ENCODE measurements around the gene CA10. TPM values are rescaled to one million over a fixed set of nuclear protein-coding genes. Genes with fewer than 3 reads are reported as not detected.

Gene CA10
- total and polyA plus RNA-seq, 2 donors (not counting 3 experiments of a cell fraction or from before 2014, with no cell fraction given): not detected

GRCh38 chr17:51954232-51954765, 204.2 kb downstream of the CA10 start:
- H3K79me2 ChIP-seq (ENCODE audit: control insufficient read depth, insufficient read depth, low read length): no peaks in the 10 kb centered on the region
- TF ChIP-seq MYC (IDR thresholded peaks at IDR 0.05; ENCODE audit: low read depth, low read length) (no peak), FOS (IDR thresholded peaks at IDR 0.05; ENCODE audit: borderline replicate concordance, insufficient read depth, low read length) (no peak), POLR2A (IDR thresholded peaks at IDR 0.05; ENCODE audit: low read depth, low read length) (no peak), EZH2 (IDR thresholded peaks at IDR 0.05; ENCODE audit: borderline replicate concordance, low read depth, low read length, severe bottlenecking) (no peak), JUN (IDR thresholded peaks at IDR 0.05; ENCODE audit: borderline replicate concordance, insufficient read depth, insufficient read length, low read depth) (no peak), GATA2 (IDR thresholded peaks at IDR 0.05; ENCODE audit: insufficient read depth, insufficient read length, low read depth, low read length) (no peak), POLR2AphosphoS5 (IDR thresholded peaks at IDR 0.05; ENCODE audit: insufficient read depth, low read depth, low read length) (no peak)
- TF ChIP-seq, protein P1, sequence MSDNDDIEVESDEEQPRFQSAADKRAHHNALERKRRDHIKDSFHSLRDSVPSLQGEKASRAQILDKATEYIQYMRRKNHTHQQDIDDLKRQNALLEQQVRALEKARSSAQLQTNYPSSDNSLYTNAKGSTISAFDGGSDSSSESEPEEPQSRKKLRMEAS (IDR thresholded peaks at IDR 0.05; ENCODE audit: insufficient read depth, insufficient read length): no peak
- TF ChIP-seq, protein P2, sequence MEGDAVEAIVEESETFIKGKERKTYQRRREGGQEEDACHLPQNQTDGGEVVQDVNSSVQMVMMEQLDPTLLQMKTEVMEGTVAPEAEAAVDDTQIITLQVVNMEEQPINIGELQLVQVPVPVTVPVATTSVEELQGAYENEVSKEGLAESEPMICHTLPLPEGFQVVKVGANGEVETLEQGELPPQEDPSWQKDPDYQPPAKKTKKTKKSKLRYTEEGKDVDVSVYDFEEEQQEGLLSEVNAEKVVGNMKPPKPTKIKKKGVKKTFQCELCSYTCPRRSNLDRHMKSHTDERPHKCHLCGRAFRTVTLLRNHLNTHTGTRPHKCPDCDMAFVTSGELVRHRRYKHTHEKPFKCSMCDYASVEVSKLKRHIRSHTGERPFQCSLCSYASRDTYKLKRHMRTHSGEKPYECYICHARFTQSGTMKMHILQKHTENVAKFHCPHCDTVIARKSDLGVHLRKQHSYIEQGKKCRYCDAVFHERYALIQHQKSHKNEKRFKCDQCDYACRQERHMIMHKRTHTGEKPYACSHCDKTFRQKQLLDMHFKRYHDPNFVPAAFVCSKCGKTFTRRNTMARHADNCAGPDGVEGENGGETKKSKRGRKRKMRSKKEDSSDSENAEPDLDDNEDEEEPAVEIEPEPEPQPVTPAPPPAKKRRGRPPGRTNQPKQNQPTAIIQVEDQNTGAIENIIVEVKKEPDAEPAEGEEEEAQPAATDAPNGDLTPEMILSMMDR (IDR thresholded peaks at IDR 0.05; ENCODE audit: extremely low read depth in 1 of 2, insufficient read depth in 1 of 2, low read depth in 1 of 2, low read length in 2 of 2): no peak
- DNase-seq (ENCODE audit: low read depth, low spot score) (no peak), FAIRE-seq (no peak)
- no TSS peak for BruUV-seq (replicated peaks)
- H3K27ac ChIP-seq (ENCODE audit: insufficient read depth, low read depth, low read length): no peak overlapping the region
- dilution Hi-C loops (cut with MboI; ENCODE audit: extremely low pct_ligation_motif_present, low sequenced_read_pairs) (no loop called here), intact Hi-C loops (cut with micrococcal nuclease) (no loop called here)
- H3K9ac ChIP-seq (replicated peaks; ENCODE audit: extremely low read depth, insufficient read depth, low read length): no peak overlapping the region
- POLR2A ChIA-PET: no interaction called here
- CTCF ChIA-PET: no interaction called here
- no peaks in the 10 kb centered on the region for H4K20me1 ChIP-seq (replicated peaks; ENCODE audit: control insufficient read depth, extremely low read depth, insufficient read depth, low read length)
- no peaks in the 10 kb centered on the region for H3K4me1 ChIP-seq (ENCODE audit: control insufficient read depth, extremely low read depth, insufficient read depth, low read length)
- H3K4me2 ChIP-seq (ENCODE audit: insufficient read depth, low read length): no peak overlapping the region
- H3K4me3 ChIP-seq (replicated peaks in 1 of 3; ENCODE audit: insufficient read depth in 1 of 3, low read depth in 1 of 3, low read length in 3 of 3): no peak overlapping the region
- no peaks in the 10 kb centered on the region for H3K27me3 ChIP-seq (ENCODE audit: control insufficient read depth in 2 of 2, insufficient read depth in 2 of 2, low read length in 2 of 2)
- H2AFZ ChIP-seq (ENCODE audit: low read depth, low read length): no peak overlapping the region
- no peaks in the 10 kb centered on the region for H3K9me1 ChIP-seq (replicated peaks; ENCODE audit: control insufficient read depth, extremely low read depth, insufficient read depth, low read length)
- H3K9me3 ChIP-seq (replicated peaks; ENCODE audit: control insufficient read depth, insufficient read depth, low read length): no peaks in the 10 kb centered on the region
- H3K36me3 ChIP-seq (ENCODE audit: control insufficient read depth in 2 of 2, extremely low read depth in 1 of 2, insufficient read depth in 2 of 2, low read length in 2 of 2): no peaks in the 10 kb centered on the region
